Measurements from ENCODE around the gene ISG20. TPM values are rescaled to one million over a fixed set of nuclear protein-coding genes. Genes with fewer than 3 reads are reported as not detected.

The ISG20 gene
- total and polyA plus RNA-seq, 2 of the 8 experiments (the other 6 are each of a cell fraction or from before 2014, with no cell fraction given) = 2.9 to 5.2 TPM

GRCh38 chr15:88610701-88611231 is 28.1 kb upstream of the ISG20 start:
- no peak overlapping the region for H4K5ac ChIP-seq (ENCODE audit: insufficient read length, low read depth, low read length)
- H4K8ac ChIP-seq (ENCODE audit: extremely low read depth, insufficient read depth, low read length) = no peak overlapping the region
- H2BK15ac ChIP-seq (ENCODE audit: low read length) = no peak overlapping the region
- POLR2A ChIA-PET (ENCODE audit: partially characterized antibody) = interaction anchor here (1.8 to 4.0 kb wide), 3 partner anchors 10 to 143 kb away, joined by 5 to 21 read pairs (median 6); partner anchors contain the start of genes AEN, MRPL46 and MRPS11
- 0 out of 2 replicates have a peak overlapping the region, but pooled peaks have one; percentile 33 for H3K18ac ChIP-seq (ENCODE audit: extremely low read depth, low read length)
- H3K27ac ChIP-seq (ENCODE audit: low read depth, low read length) = no peak overlapping the region
- H3K79me1 ChIP-seq (ENCODE audit: low read depth, low read length) = no peaks in the 10 kb centered on the region
- peaks cover 8 to 34% (median 28%) of the 10 kb centered on the region in 4 experiments for H3K27me3 ChIP-seq (replicated peaks in 1 of 4; ENCODE audit: control insufficient read depth in 3 of 4, extremely low read depth in 1 of 4, insufficient read depth in 3 of 4, low read length in 3 of 4)
- H2BK120ac ChIP-seq (replicated peaks; ENCODE audit: low read depth, low read length) = no peak overlapping the region
- H3K14ac ChIP-seq (ENCODE audit: insufficient read length) = no peak overlapping the region
- peak overlapping the region; percentile 69; the same call in 1 of the 2 replicates for H2BK12ac ChIP-seq (ENCODE audit: low read depth, low read length)
- no peak for FAIRE-seq
- H2AFZ ChIP-seq (ENCODE audit: low read length) = no peak overlapping the region
- H2BK20ac ChIP-seq (ENCODE audit: low read length) = peak overlapping the region; percentile 57; the same call in 1 of the 2 replicates
- TF ChIP-seq HDAC2 (IDR thresholded peaks at IDR 0.05; ENCODE audit: borderline replicate concordance in 1 of 2, low read depth in 2 of 2, low read length in 2 of 2) = no peak
- TF ChIP-seq CTCF (IDR thresholded peaks at IDR 0.05; ENCODE audit: control extremely low read depth in 1 of 3, insufficient read depth in 1 of 3, low read depth in 1 of 3, low read length in 3 of 3) = peak; percentile 27 to 41 (median 28); a peak in 3 of 4 replicates
- no peak for TF ChIP-seq KDM4A (IDR thresholded peaks at IDR 0.05; ENCODE audit: low read depth, low read length, severe bottlenecking)
- no peak for TF ChIP-seq SP2 (IDR thresholded peaks at IDR 0.05; ENCODE audit: low read length)
- no peak for TF ChIP-seq CEBPB (IDR thresholded peaks at IDR 0.05; ENCODE audit: low read depth, low read length)
- no peak for TF ChIP-seq ASH2L (IDR thresholded peaks at IDR 0.05; ENCODE audit: low read length)
- TF ChIP-seq RAD21 (IDR thresholded peaks at IDR 0.05 in 1 of 2, conservative IDR thresholded peaks at IDR 0.05 in 1 of 2; ENCODE audit: low read depth in 2 of 2, low read length in 2 of 2) = peak; percentile 6 to 25; a peak in 1 of 4 replicates
- no peak overlapping the region for H3K56ac ChIP-seq (replicated peaks; ENCODE audit: insufficient read length, low read depth, low read length)
- H3K79me2 ChIP-seq (ENCODE audit: control insufficient read depth in 1 of 2, insufficient read depth in 2 of 2, low read length in 2 of 2) = no peaks in the 10 kb centered on the region
- H3K4me1 ChIP-seq (replicated peaks in 1 of 4; ENCODE audit: control insufficient read depth in 3 of 4, insufficient read depth in 4 of 4, low read length in 3 of 4) = peaks cover 27 to 42% (median 31%) of the 10 kb centered on the region in 4 experiments
- no peak for DNase-seq (ENCODE audit: low read depth in 1 of 2, low spot score in 2 of 2)
- H4K91ac ChIP-seq (replicated peaks; ENCODE audit: insufficient read length, low read length) = no peak overlapping the region
- no peak overlapping the region for H3K4ac ChIP-seq (replicated peaks; ENCODE audit: insufficient read length, low read depth, low read length)
- no peak overlapping the region for H3K23ac ChIP-seq (ENCODE audit: insufficient read length)
- H2AK5ac ChIP-seq (ENCODE audit: low read depth, low read length) = no peak overlapping the region
- H3K9ac ChIP-seq (replicated peaks in 1 of 4; ENCODE audit: extremely low read depth in 1 of 4, low read depth in 3 of 4, low read length in 3 of 4) = peak overlapping the region in 1 of 4 experiments; percentile 8; a peak in 2 of 7 replicates
- no peaks in the 10 kb centered on the region for H3K36me3 ChIP-seq (ENCODE audit: control insufficient read depth in 2 of 4, insufficient read depth in 4 of 4, low read length in 3 of 4)
- H3K9me3 ChIP-seq (ENCODE audit: insufficient read depth in 2 of 2, low read depth in 1 of 2, low read length in 1 of 2) = no peaks in the 10 kb centered on the region
- whole genome bisulfite sequencing, 2 experiments (ENCODE audit: extremely low coverage in 1 of 2, insufficient coverage in 1 of 2, insufficient read length in 1 of 2, insufficient replicate concordance in 2 of 2, low coverage in 1 of 2, low lambda C conversion rate in 2 of 2, missing lambda C conversion rate in 1 of 2) = 13% methylated on average over 4 of the region's 4 CpGs; no CpG with 5 or more reads in 1 of the 2 experiments
- CTCF ChIA-PET (ENCODE audit: partially characterized antibody) = interaction anchor here (0.5 to 5.9 kb wide), 13 partner anchors 10 to 595 kb away, joined by 3 to 31 read pairs (median 4); partner anchors contain the start of gene MRPS11
- H3K23me2 ChIP-seq (ENCODE audit: low read depth, low read length) = peaks cover 6% of the 10 kb centered on the region; the same call in 1 of the 2 replicates
- H3K4me2 ChIP-seq (ENCODE audit: insufficient read depth in 1 of 2, low read depth in 2 of 2, low read length in 2 of 2) = peak overlapping the region; percentile 5 to 28; a peak in 2 of 4 replicates
- H4K20me1 ChIP-seq (replicated peaks in 1 of 2; ENCODE audit: control insufficient read depth in 1 of 2, insufficient read depth in 2 of 2, low read length in 2 of 2) = peaks cover 0 to 2% of the 10 kb centered on the region in 2 experiments
- peak overlapping the region; percentile 67; the same call in 1 of the 2 replicates for H2BK5ac ChIP-seq (ENCODE audit: low read depth, low read length)
- H3K4me3 ChIP-seq (ENCODE audit: extremely low read depth in 1 of 4, insufficient read depth in 2 of 4, low read depth in 3 of 4, low read length in 4 of 4) = no peak overlapping the region
